Naive thymus-derived CD8-positive, alpha-beta T cell (primary cell): ENCODE measurements around the gene CPZ. TPM values are rescaled to one million over a fixed set of nuclear protein-coding genes. Genes with fewer than 3 reads are reported as not detected.

ENCODE experiments used
- ATAC-seq, 2 donors: fragments of 150-1000 bp; cut with Tn5 transposase in 1 of 2; sonication (Bioruptor Pico), chemical (Tn5 transposase) in 1 of 2; 1 replicate in 1 of 2; 2 replicates in 1 of 2; pipeline ENCODE4 v1.10.0; 2021; ENCODE audit warnings: mild to moderate bottlenecking in 2 of 2, moderate library complexity in 2 of 2
- POLR2A ChIA-PET: fragments of 350-600 bp; sonication (Branson Sonifier 250); formaldehyde crosslinking; loops from one replicate; lab custom pipeline; 2021; ENCODE audit warnings: antibody characterized with exemption; lab: Charles Lee
- DNase-seq, 10 donors: peaks; one replicate each; pipeline versions ENCODE4 v3.0.0 to v3.0.0-alpha.2; 2020 to 2022
- H3K27ac Mint-ChIP-seq, 10 donors: one replicate each; pipeline ENCODE4 v1.8.0; 2020 to 2022; ENCODE audit warnings: mild to moderate bottlenecking in 10 of 10, mixed read lengths in 10 of 10, moderate library complexity in 4 of 10, inconsistent platforms in 1 of 10
- H3K27me3 Mint-ChIP-seq, 5 donors: one replicate each; pipeline ENCODE4 v1.8.0; 2021 to 2022; ENCODE audit warnings: mixed read lengths in 5 of 5
- H3K36me3 Mint-ChIP-seq, 3 donors: one replicate each; pipeline ENCODE4 v1.8.0; 2020 to 2022; ENCODE audit warnings: mixed read lengths in 3 of 3, mild to moderate bottlenecking in 2 of 3, inconsistent platforms in 1 of 3
- H3K4me1 Mint-ChIP-seq, 4 donors: one replicate each; pipeline ENCODE4 v1.8.0; 2021 to 2022; ENCODE audit warnings: mixed read lengths in 4 of 4
- H3K4me3 Mint-ChIP-seq, 10 donors: one replicate each; pipeline ENCODE4 v1.8.0; 2020 to 2022; ENCODE audit warnings: mild to moderate bottlenecking in 10 of 10, mixed read lengths in 10 of 10, moderate library complexity in 6 of 10, inconsistent platforms in 1 of 10
- H3K9me3 Mint-ChIP-seq, 9 donors: one replicate each; pipeline ENCODE4 v1.8.0; 2020 to 2022; ENCODE audit warnings: mixed read lengths in 9 of 9, mild to moderate bottlenecking in 3 of 9, inconsistent platforms in 1 of 9, moderate library complexity in 1 of 9
- polyA plus RNA-seq, 3 donors: library from polyadenylated mRNA; unstranded; fragments of 300-500 nt; fragmentation: Illumina TruSeq; gene quantifications; one replicate each; pipeline ENCODE4 v1.2.3, GENCODE V29; 2021
- total RNA-seq, 8 experiments: library from RNA in 2 of 8; stranded (reverse) in 2 of 8; gene quantifications; one replicate each; pipeline ENCODE4 v1.2.3 and lab custom pipeline; 2021 to 2026

Gene CPZ
- total and polyA plus RNA-seq, 5 experiments from 2014 or later: not detected

DNA sequence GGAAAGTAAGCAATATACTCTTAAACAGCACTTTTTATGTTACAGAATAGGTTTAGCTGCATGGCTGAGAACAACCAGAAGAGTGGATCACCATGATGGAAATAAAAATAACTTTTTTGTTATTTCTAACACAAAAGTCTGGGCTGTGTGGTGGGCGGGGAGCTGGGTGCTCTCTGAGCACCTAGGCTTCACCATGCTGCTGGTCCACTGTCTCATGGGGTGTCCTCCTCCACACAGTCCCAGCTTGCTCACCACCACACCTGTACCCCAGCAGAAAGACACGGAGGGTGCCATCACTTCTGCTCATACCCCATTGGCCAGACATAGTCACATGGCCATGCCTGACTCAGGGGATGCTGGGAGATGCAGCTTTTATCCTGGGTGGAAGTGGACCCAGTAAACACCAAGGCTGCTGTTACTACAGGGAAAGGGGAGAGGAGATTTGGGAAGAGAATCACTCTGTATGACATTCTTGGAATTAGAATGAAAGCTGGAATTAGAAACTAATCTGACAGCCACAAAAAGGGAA is 45.0 kb downstream of the CPZ start:
- H3K4me1 Mint-ChIP-seq: peaks cover 0 to 2% (median 0%) of the 10 kb centered on the region in 4 donors
- H3K27me3 Mint-ChIP-seq: peaks cover 0 to 19% (median 2%) of the 10 kb centered on the region in 5 donors
- H3K27ac Mint-ChIP-seq: no peak overlapping the region
- H3K4me3 Mint-ChIP-seq: no peak overlapping the region
- ATAC-seq (no peak), DNase-seq (peak in 1 of 10 donors; percentile 16)
- H3K9me3 Mint-ChIP-seq: peaks cover 0 to 3% (median 0%) of the 10 kb centered on the region in 9 donors
- no peaks in the 10 kb centered on the region for H3K36me3 Mint-ChIP-seq
- POLR2A ChIA-PET: no interaction called here

DNA sequence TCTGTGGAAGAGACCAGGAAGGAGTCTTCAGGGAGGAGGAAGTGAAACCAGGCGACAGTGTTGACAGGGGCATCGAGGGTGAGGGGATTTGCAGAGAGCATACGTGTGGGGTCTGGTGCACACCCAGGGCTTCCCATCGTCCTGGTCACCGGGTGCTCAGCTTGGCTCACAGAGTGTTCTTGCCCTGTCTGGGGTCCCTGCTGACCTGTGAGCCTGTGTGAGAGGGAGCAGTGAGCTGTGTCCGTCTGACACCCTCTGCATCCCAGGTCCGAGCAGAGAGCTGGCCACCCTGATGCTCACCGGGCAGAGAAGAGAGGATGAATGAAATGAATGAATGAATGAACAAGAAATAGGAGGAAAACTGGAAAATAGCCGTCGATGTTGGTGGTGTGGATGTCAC is 46.5 kb downstream of the CPZ start:
- Mint-ChIP-seq H3K27ac (no peak overlapping the region), H3K4me3 (no peak overlapping the region), H3K36me3 (no peaks in the 10 kb centered on the region), H3K27me3 (peaks cover 0 to 19% (median 2%) of the 10 kb centered on the region in 5 donors), H3K9me3 (peaks cover 0 to 3% (median 0%) of the 10 kb centered on the region in 9 donors), H3K4me1 (peaks cover 0 to 2% (median 0%) of the 10 kb centered on the region in 4 donors)
- ATAC-seq (no peak), DNase-seq (no peak)
- POLR2A ChIA-PET: no interaction called here

DNA sequence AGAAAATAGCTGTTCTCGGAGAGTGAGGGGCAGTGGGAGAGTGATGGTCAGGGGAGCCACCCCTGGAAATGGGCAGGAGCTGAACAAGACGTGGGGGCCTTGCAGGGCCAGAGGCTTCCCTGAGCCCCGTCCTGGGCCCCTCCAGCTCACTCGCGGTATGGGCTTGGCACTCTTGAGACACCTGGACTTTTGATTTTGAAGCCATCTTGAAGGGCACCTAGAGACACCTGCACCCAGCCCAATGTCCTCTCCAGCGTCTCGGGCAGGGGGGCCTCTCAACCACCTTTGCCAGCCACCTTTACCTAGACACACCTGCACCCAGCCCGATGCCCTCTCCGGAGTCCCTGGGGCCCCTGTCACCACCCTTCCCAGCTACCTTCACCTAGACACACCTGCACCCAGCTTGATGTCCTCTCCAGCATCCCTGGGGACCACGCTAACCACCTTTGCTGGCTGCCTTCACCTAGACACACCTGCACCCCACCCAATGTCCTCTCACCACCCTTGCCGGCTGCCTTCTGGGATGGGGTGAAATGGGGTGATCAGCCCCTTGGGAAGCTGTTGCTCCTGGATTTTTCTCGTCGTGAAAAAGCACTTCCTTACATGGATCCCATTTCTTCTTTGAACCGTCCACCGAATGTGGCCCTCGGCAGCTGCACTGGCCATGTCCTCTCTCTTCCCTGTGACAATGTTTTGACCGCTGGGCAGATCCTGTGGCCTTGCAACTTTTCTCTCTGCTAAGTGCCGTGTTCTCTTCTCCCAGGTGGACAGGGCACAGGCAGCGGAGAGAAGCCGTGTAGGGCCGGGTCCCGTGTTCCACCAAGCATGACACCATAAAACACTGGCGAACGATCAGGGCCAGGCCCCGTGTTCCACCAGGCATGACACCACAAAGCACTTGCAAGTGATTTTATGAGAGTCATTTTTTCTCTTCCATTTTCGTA is 47.5 kb downstream of the CPZ start:
- Mint-ChIP-seq H3K27ac (no peak overlapping the region), H3K4me3 (no peak overlapping the region), H3K4me1 (peaks cover 0 to 2% (median 0%) of the 10 kb centered on the region in 4 donors), H3K9me3 (peaks cover 0 to 3% (median 0%) of the 10 kb centered on the region in 9 donors), H3K27me3 (peaks cover 0 to 19% (median 2%) of the 10 kb centered on the region in 5 donors), H3K36me3 (no peaks in the 10 kb centered on the region)
- DNase-seq (peak in 1 of 10 donors; percentile 12), ATAC-seq (no peak)
- POLR2A ChIA-PET: no interaction called here

- Mint-ChIP-seq H3K27ac (no peak overlapping the region), H3K4me1 (peaks cover 0 to 2% (median 0%) of the 10 kb centered on the region in 4 donors), H3K36me3 (no peaks in the 10 kb centered on the region), H3K4me3 (no peak overlapping the region), H3K27me3 (peaks cover 0 to 19% (median 2%) of the 10 kb centered on the region in 5 donors), H3K9me3 (peaks cover 0 to 3% (median 0%) of the 10 kb centered on the region in 9 donors)
- ATAC-seq (no peak), DNase-seq (no peak)
- POLR2A ChIA-PET: no interaction called here
These were observed 48.3 kb downstream of the CPZ start for GRCh38 chr4:8640816-8641215.

- Mint-ChIP-seq H3K4me1 (peaks cover 0 to 2% (median 0%) of the 10 kb centered on the region in 4 donors), H3K27me3 (peaks cover 0 to 19% (median 2%) of the 10 kb centered on the region in 5 donors), H3K27ac (no peak overlapping the region), H3K9me3 (peaks cover 0 to 3% (median 0%) of the 10 kb centered on the region in 9 donors), H3K36me3 (no peaks in the 10 kb centered on the region), H3K4me3 (no peak overlapping the region)
- POLR2A ChIA-PET: no interaction called here
- DNase-seq (peak in 1 of 10 donors; percentile 9), ATAC-seq (no peak)
These were observed 48.7 kb downstream of the CPZ start for GRCh38 chr4:8641256-8641655.

DNA sequence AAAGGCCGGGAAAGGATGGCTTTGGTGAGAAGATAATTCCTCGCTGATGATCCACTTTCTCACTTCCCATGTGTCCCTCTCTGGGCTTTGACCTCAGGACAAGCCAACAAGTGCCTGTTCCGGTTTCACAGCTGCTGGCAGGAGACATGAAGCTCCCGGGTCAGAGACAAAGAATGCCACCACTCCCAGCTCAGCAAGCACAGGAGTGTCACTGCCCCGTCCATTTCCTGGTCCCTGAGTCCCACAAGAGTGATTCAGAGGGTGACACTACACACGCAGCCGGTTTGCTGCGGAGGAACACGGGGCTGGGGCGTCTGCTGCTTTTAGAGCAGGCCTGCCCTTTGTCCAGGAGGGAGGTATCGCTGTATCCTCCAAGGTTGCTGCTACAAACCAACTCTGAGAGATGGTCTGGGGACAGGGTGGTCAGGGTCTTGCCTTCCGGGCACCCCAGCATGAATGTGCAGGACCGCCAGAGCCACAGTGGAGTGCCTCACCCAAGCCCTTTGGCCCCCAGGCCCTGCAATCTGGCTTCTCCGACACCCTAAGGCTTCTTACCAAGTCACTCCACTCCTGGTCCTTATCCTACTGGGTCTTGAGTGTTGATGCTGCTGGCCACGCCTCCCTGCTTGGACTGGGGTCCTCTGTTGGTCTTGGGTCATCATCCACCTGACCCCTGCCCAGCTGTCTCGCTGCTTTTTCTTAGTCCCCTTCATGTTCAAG is 49.5 kb downstream of the CPZ start:
- no peak for ATAC-seq
- POLR2A ChIA-PET: no interaction called here
- peaks cover 0 to 3% (median 0%) of the 10 kb centered on the region in 9 donors for H3K9me3 Mint-ChIP-seq
- H3K4me1 Mint-ChIP-seq: peaks cover 0 to 2% (median 0%) of the 10 kb centered on the region in 4 donors
- H3K4me3 Mint-ChIP-seq: no peak overlapping the region
- H3K27me3 Mint-ChIP-seq: peaks cover 0 to 19% (median 2%) of the 10 kb centered on the region in 5 donors
- H3K27ac Mint-ChIP-seq: no peak overlapping the region
- peak in 1 of 10 donors; percentile 24 for DNase-seq
- H3K36me3 Mint-ChIP-seq: no peaks in the 10 kb centered on the region

DNA sequence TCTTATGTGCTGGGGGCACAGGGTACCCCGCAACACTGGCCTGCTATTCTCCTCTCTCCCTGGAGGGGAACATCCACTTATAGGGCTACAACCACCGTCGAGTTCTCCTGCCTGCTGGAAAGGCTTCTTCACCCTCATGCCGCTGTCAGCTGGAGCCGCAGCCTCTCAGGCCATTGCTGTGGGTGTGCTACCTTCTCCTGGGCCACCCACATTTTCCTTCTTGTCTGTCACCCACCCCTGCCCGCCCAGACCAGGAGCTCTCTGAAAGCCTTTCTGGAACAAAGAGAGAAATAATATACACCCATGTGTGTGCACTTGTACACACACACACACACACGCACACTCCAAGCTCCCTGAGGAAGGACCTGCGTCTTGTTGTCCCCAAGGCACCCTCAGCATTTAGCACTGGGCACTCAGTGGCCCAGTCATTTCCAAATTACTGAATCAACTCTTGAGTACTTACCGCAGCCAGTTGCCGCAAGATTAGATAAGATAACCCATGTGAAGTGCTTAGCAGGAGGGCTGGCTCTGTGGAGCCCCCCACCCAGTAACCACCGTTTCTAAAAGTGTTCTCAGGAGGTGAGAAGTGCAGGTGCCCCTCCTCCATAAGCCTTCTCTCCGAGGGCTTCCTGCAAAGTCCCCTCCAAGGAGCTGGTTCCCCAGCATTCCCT is 50.2 kb downstream of the CPZ start:
- Mint-ChIP-seq H3K9me3 (peaks cover 0 to 3% (median 0%) of the 10 kb centered on the region in 9 donors), H3K27ac (no peak overlapping the region), H3K4me3 (no peak overlapping the region), H3K27me3 (peaks cover 0 to 19% (median 2%) of the 10 kb centered on the region in 5 donors), H3K4me1 (peaks cover 0 to 2% (median 0%) of the 10 kb centered on the region in 4 donors), H3K36me3 (no peaks in the 10 kb centered on the region)
- POLR2A ChIA-PET: no interaction called here
- ATAC-seq (no peak), DNase-seq (no peak)

- Mint-ChIP-seq H3K27ac (no peak overlapping the region), H3K9me3 (peaks cover 0 to 3% (median 0%) of the 10 kb centered on the region in 9 donors), H3K4me3 (no peak overlapping the region), H3K27me3 (peaks cover 0 to 18% (median 3%) of the 10 kb centered on the region in 5 donors), H3K4me1 (peaks cover 0 to 2% (median 0%) of the 10 kb centered on the region in 4 donors), H3K36me3 (no peaks in the 10 kb centered on the region)
- POLR2A ChIA-PET: no interaction called here
- ATAC-seq (no peak), DNase-seq (peak in 1 of 10 donors; percentile 11)
These were observed 50.9 kb downstream of the CPZ start for GRCh38 chr4:8643441-8643840.

DNA sequence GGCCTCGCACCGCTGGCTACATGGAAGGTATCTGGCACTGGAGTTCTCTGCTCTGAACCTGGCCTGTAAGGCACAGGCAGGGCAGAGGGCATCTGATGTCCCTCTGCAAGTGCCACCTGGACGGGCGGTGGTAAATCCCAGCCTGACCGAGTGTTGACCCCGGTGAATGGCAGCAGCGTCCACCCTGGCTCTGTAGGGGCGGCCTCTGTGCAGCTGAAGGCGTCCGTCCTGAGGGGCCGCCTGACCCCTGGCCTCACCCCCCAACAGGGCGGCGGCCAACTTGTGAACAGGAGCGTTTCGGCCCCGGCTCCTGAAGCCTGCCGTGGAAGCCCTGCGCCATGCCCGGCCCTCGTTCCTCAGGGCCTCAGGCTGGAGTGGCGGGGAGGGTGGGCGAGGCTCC is 51.4 kb downstream of the CPZ start:
- DNase-seq (peak in 2 of 10 donors; percentile 12 to 41), ATAC-seq (no peak)
- POLR2A ChIA-PET: no interaction called here
- Mint-ChIP-seq H3K4me1 (peaks cover 0 to 2% (median 0%) of the 10 kb centered on the region in 4 donors), H3K9me3 (peaks cover 0 to 3% (median 0%) of the 10 kb centered on the region in 9 donors), H3K4me3 (no peak overlapping the region), H3K27me3 (peaks cover 0 to 12% (median 4%) of the 10 kb centered on the region in 5 donors), H3K27ac (no peak overlapping the region), H3K36me3 (no peaks in the 10 kb centered on the region)

GRCh38 chr4:8644461-8644891 is 51.9 kb downstream of the CPZ start:
- H3K4me3 Mint-ChIP-seq: no peak overlapping the region
- no peak overlapping the region for H3K27ac Mint-ChIP-seq
- H3K4me1 Mint-ChIP-seq: no peaks in the 10 kb centered on the region
- ATAC-seq (no peak), DNase-seq (peak in 2 of 10 donors; percentile 11 to 52)
- H3K27me3 Mint-ChIP-seq: peaks cover 0 to 10% (median 0%) of the 10 kb centered on the region in 5 donors
- POLR2A ChIA-PET: no interaction called here
- no peaks in the 10 kb centered on the region for H3K36me3 Mint-ChIP-seq
- H3K9me3 Mint-ChIP-seq: no peaks in the 10 kb centered on the region

DNA sequence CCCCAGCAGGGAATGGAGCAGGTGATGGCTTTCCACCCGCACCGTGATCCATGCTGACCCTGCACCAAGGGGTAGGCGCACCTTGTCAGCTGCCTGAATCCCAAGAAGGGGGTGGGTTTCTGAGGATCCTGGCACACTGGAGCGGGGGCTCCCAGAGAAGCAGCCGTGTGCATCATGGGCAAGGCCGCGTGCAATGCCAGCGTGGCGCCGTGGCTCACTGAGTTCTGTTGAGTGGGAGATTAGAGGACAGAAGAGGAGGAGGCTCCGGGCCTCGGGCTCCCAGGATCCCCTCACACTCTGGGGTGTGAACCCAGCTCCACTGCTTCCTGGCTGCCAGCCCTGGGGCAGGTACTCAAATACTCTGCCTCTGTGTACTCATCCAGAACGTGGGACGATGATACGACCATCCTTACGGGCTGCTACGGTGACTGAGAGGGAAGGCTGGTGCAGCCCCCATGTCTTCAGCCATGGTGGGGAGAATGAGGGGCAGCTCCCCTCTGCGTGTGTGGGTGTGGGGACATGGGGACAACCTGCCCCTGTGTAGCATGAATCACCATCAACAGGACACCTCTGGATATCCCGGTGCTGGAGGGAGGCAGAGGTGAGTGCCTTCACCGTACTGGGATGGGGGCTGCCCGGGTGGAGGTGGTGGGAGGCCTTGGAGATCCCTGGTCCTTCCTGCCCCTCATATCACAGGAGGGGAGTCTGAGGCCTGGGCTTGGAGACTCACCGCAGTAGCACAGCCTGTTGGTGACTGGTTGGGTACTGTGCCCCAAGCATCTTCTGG is 52.6 kb downstream of the CPZ start:
- ATAC-seq (no peak), DNase-seq (peak in 2 of 10 donors; percentile 11 to 38)
- peaks cover 0 to 8% (median under 1%) of the 10 kb centered on the region in 5 donors for H3K27me3 Mint-ChIP-seq
- POLR2A ChIA-PET: no interaction called here
- no peaks in the 10 kb centered on the region for H3K4me1 Mint-ChIP-seq
- no peaks in the 10 kb centered on the region for H3K9me3 Mint-ChIP-seq
- no peaks in the 10 kb centered on the region for H3K36me3 Mint-ChIP-seq
- no peak overlapping the region for H3K4me3 Mint-ChIP-seq
- no peak overlapping the region for H3K27ac Mint-ChIP-seq
